GM12874 (cell line): ENCODE measurements around the gene XCR1.

Source experiments
- TF ChIP-seq, protein P1 (sequence below): IDR thresholded peaks from 2 replicates; pipeline ENCODE4 v1.5.1; 2011; ENCODE audit warnings: low read depth, mild to moderate bottlenecking, control low read depth, low read length, moderate library complexity; ENCODE audit not compliant: insufficient read depth

The XCR1 gene

GRCh38 chr3:45967724-45968123 lies 59.6 kb downstream of the XCR1 start:
- TF ChIP-seq, protein P1, sequence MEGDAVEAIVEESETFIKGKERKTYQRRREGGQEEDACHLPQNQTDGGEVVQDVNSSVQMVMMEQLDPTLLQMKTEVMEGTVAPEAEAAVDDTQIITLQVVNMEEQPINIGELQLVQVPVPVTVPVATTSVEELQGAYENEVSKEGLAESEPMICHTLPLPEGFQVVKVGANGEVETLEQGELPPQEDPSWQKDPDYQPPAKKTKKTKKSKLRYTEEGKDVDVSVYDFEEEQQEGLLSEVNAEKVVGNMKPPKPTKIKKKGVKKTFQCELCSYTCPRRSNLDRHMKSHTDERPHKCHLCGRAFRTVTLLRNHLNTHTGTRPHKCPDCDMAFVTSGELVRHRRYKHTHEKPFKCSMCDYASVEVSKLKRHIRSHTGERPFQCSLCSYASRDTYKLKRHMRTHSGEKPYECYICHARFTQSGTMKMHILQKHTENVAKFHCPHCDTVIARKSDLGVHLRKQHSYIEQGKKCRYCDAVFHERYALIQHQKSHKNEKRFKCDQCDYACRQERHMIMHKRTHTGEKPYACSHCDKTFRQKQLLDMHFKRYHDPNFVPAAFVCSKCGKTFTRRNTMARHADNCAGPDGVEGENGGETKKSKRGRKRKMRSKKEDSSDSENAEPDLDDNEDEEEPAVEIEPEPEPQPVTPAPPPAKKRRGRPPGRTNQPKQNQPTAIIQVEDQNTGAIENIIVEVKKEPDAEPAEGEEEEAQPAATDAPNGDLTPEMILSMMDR, result no peak
